G401.6 (cell line): ENCODE measurements around the gene RHEX.
"Not testable (repeated sequence)": the region's sequence is repeated elsewhere in the genome, so short reads cannot be mapped to it uniquely, and the experiment has no call there.

Experiments
- FAIRE-seq: peaks from 2 replicates; lab custom pipeline; 2012; peaks lifted over from hg19 to GRCh38; lab: Jason Lieb, UNC

The RHEX gene

GRCh38 chr1:206030714-206031113 is 22.3 kb upstream of the RHEX start:
- peak; percentile 15 for FAIRE-seq

GRCh38 chr1:206032380-206033140 is 20.4 kb upstream of the RHEX start:
- FAIRE-seq, result no peak

- no peak for FAIRE-seq
Observed at GRCh38 chr1:206035027-206035426, 17.9 kb upstream of the RHEX start.

GRCh38 chr1:206036663-206037455 is 16.1 kb upstream of the RHEX start:
- FAIRE-seq, result no peak

- no peak for FAIRE-seq
Observed at GRCh38 chr1:206037581-206037980, 15.4 kb upstream of the RHEX start.

- FAIRE-seq, result no peak
Observed at GRCh38 chr1:206039046-206039973, 13.7 kb upstream of the RHEX start.

GRCh38 chr1:206040328-206040727 is 12.6 kb upstream of the RHEX start:
- FAIRE-seq, result no peak

GRCh38 chr1:206041640-206042039 is 11.3 kb upstream of the RHEX start:
- FAIRE-seq, result no peak

- FAIRE-seq, result no peak
Observed at GRCh38 chr1:206047271-206047670, 5.7 kb upstream of the RHEX start.

- FAIRE-seq, result no peak
Observed at GRCh38 chr1:206048582-206048981, 4.4 kb upstream of the RHEX start.

GRCh38 chr1:206049293-206049692 is 3.7 kb upstream of the RHEX start:
- FAIRE-seq, result no peak

GRCh38 chr1:206049919-206050600 is 2.9 kb upstream of the RHEX start:
- FAIRE-seq, result no peak

- FAIRE-seq, result no peak
Observed at GRCh38 chr1:206050655-206051235, 2.2 kb upstream of the RHEX start.

GRCh38 chr1:206052231-206052865 is 625 bp upstream of the RHEX start:
- not testable (repeated sequence) for FAIRE-seq

GRCh38 chr1:206053616-206054015 is 643 bp downstream of the RHEX start:
- FAIRE-seq, result not testable (repeated sequence)

- not testable (repeated sequence) for FAIRE-seq
Observed at GRCh38 chr1:206055069-206055625, 2.2 kb downstream of the RHEX start.

- FAIRE-seq, result not testable (repeated sequence)
Observed at GRCh38 chr1:206055639-206056323, 2.8 kb downstream of the RHEX start.

GRCh38 chr1:206058289-206058926 is 5.4 kb downstream of the RHEX start:
- FAIRE-seq, result not testable (repeated sequence)

GRCh38 chr1:206058927-206059292 is 5.9 kb downstream of the RHEX start:
- no peak for FAIRE-seq
